IMR-90 (cell line): ENCODE results near the gene PTPN11. TPM values are rescaled to one million over a fixed set of nuclear protein-coding genes. Genes with fewer than 3 reads are reported as not detected.

Experiments used
- ATAC-seq: fragments of 200-7000 bp; cut with Tn5 transposase; 2 replicates; pipeline ENCODE4 v1.9.1; 2020; ENCODE audit warnings: low read depth, mild to moderate bottlenecking, moderate library complexity
- BruUV-seq: library from RNA; stranded (reverse); fragments of 400-500 nt; replicated peaks from 2 replicates; lab custom pipeline; 2021; lab: Mats Ljungman, UMichigan
- CTCF ChIA-PET: fragments of 300-600 bp; formaldehyde crosslinking; extraction: SDS; loops from one replicate; lab custom pipeline; 2021; ENCODE audit warnings: antibody characterized with exemption; lab: Yijun Ruan, JAX
- POLR2A ChIA-PET: fragments of 300-600 bp; sonication (Branson Sonifier 250); formaldehyde crosslinking; loops from one replicate; lab custom pipeline; 2022; ENCODE audit warnings: antibody characterized with exemption; ENCODE audit not compliant: unreplicated experiment; lab: Charles Lee
- DNase-seq: peaks from one replicate; pipeline ENCODE4 v3.0.0; 2013
- H2AFZ ChIP-seq: replicated peaks from 2 replicates; pipeline ENCODE3; 2013; ENCODE audit warnings: low read length, mild to moderate bottlenecking; ENCODE audit not compliant: poor library complexity
- H2AK5ac ChIP-seq: 2 replicates; pipeline ENCODE4 v1.6.1; 2013; ENCODE audit warnings: low read depth, low read length, inconsistent platforms
- H2AK9ac ChIP-seq: replicated peaks from 2 replicates; pipeline ENCODE3; 2013; ENCODE audit warnings: mild to moderate bottlenecking, low read depth, low read length, moderate library complexity; ENCODE audit not compliant: poor library complexity
- H2BK120ac ChIP-seq: 2 replicates; pipeline ENCODE4 v1.6.1; 2013; ENCODE audit warnings: low read depth, low read length, inconsistent platforms
- H2BK15ac ChIP-seq: 3 replicates; pipeline ENCODE4 v1.6.1; 2013; ENCODE audit warnings: low read depth, low read length, inconsistent platforms
- H2BK20ac ChIP-seq: 2 replicates; pipeline ENCODE4 v1.6.1; 2013; ENCODE audit warnings: low read depth, mild to moderate bottlenecking, inconsistent platforms, low read length, moderate library complexity
- H2BK5ac ChIP-seq: 2 replicates; pipeline ENCODE4 v1.6.1; 2013; ENCODE audit warnings: mild to moderate bottlenecking, low read depth, low read length, inconsistent platforms; ENCODE audit not compliant: poor library complexity, severe bottlenecking
- H3K14ac ChIP-seq: replicated peaks from 2 replicates; pipeline ENCODE4 v1.6.1; 2013; ENCODE audit warnings: low read depth, low read length, inconsistent platforms
- H3K18ac ChIP-seq: 2 replicates; pipeline ENCODE4 v1.6.1; 2013; ENCODE audit warnings: low read depth, low read length, control low read depth
- H3K23ac ChIP-seq: 2 replicates; pipeline ENCODE4 v1.6.1; 2013; ENCODE audit warnings: low read depth, low read length, inconsistent platforms
- H3K27ac ChIP-seq: 2 replicates; pipeline ENCODE4 v1.5.1; 2013; ENCODE audit warnings: mild to moderate bottlenecking, control low read depth, low read length; ENCODE audit not compliant: insufficient read depth
- H3K27me3 ChIP-seq: 2 replicates; pipeline ENCODE4 v1.6.1; 2013; ENCODE audit warnings: low read length; ENCODE audit not compliant: control insufficient read depth, insufficient read depth
- H3K36me3 ChIP-seq: 2 replicates; pipeline ENCODE4 v1.6.1; 2013; ENCODE audit warnings: low read length, mixed read lengths; ENCODE audit not compliant: control insufficient read depth, insufficient read depth
- H3K4ac ChIP-seq: 2 replicates; pipeline ENCODE4 v1.6.1; 2013; ENCODE audit warnings: low read depth, low read length, inconsistent platforms
- H3K4me1 ChIP-seq: 2 replicates; pipeline ENCODE4 v1.6.1; 2013; ENCODE audit warnings: low read length, mixed read lengths; ENCODE audit not compliant: control insufficient read depth, insufficient read depth
- H3K4me2 ChIP-seq: 2 replicates; pipeline ENCODE4 v1.6.1; 2013; ENCODE audit warnings: low read depth, mild to moderate bottlenecking, control low read depth, low read length, moderate library complexity
- H3K4me3 ChIP-seq: 2 replicates; pipeline ENCODE4 v1.5.1; 2013; ENCODE audit warnings: low read depth, mild to moderate bottlenecking, control low read depth, low read length, moderate library complexity; ENCODE audit not compliant: insufficient read depth
- H3K56ac ChIP-seq: 2 replicates; pipeline ENCODE4 v1.6.1; 2013; ENCODE audit warnings: low read length, inconsistent platforms; ENCODE audit not compliant: insufficient read depth; ENCODE audit errors: extremely low read depth
- H3K79me1 ChIP-seq, 2 experiments: 2 replicates each; pipeline ENCODE4 v1.6.1; 2013; ENCODE audit warnings: low read length in 2 of 2, inconsistent platforms in 1 of 2, low read depth in 1 of 2
- H3K9ac ChIP-seq: 2 replicates; pipeline ENCODE4 v1.6.1; 2013; ENCODE audit warnings: low read depth, low read length, control low read depth
- H3K9me1 ChIP-seq: 2 replicates; pipeline ENCODE4 v1.6.1; 2013; ENCODE audit warnings: low read length, inconsistent platforms; ENCODE audit not compliant: insufficient read depth
- H3K9me3 ChIP-seq: 2 replicates; pipeline ENCODE4 v1.6.1; 2013; ENCODE audit warnings: low read length; ENCODE audit not compliant: control insufficient read depth, insufficient read depth
- H4K20me1 ChIP-seq: 2 replicates; pipeline ENCODE4 v1.6.1; 2013; ENCODE audit warnings: low read length, inconsistent platforms; ENCODE audit not compliant: insufficient read depth
- H4K5ac ChIP-seq: 2 replicates; pipeline ENCODE4 v1.6.1; 2013; ENCODE audit warnings: mild to moderate bottlenecking, low read depth, low read length, control low read depth
- H4K8ac ChIP-seq, 2 experiments: 2 replicates each; pipeline ENCODE4 v1.6.1; 2013; ENCODE audit warnings: low read depth in 2 of 2, low read length in 2 of 2, control low read depth in 1 of 2, inconsistent platforms in 1 of 2
- H4K91ac ChIP-seq: 2 replicates; pipeline ENCODE4 v1.6.1; 2013; ENCODE audit warnings: low read depth, low read length, inconsistent platforms; ENCODE audit not compliant: insufficient read depth
- BHLHE40 ChIP-seq: fragments of 150-350 bp; IDR thresholded peaks from 2 replicates; pipeline ENCODE4 v1.6.1; 2016; ENCODE audit warnings: mild to moderate bottlenecking, low read depth, low read length
- CEBPB ChIP-seq: IDR thresholded peaks from 2 replicates; pipeline ENCODE4 v1.6.1; 2012; ENCODE audit warnings: low read depth, low read length, improper control_type of control experiment
- CHD1 ChIP-seq: IDR thresholded peaks from 2 replicates; pipeline ENCODE4 v1.6.1; 2012; ENCODE audit warnings: low read depth, low read length, improper control_type of control experiment
- ELK1 ChIP-seq: fragments of 150-350 bp; IDR thresholded peaks from 2 replicates; pipeline ENCODE4 v1.6.1; 2016; ENCODE audit warnings: low read depth, mild to moderate bottlenecking, low read length, moderate library complexity, borderline replicate concordance
- FOS ChIP-seq: fragments of 150-350 bp; IDR thresholded peaks from 2 replicates; pipeline ENCODE4 v1.6.1; 2016; ENCODE audit warnings: low read depth, low read length
- MAFK ChIP-seq: IDR thresholded peaks from 2 replicates; pipeline ENCODE4 v1.6.1; 2012; ENCODE audit warnings: low read depth, low read length, improper control_type of control experiment
- MAZ ChIP-seq: IDR thresholded peaks from 2 replicates; pipeline ENCODE4 v1.6.1; 2012; ENCODE audit warnings: low read depth, mild to moderate bottlenecking, low read length, improper control_type of control experiment, moderate library complexity, borderline replicate concordance
- NFE2L2 ChIP-seq: fragments of 150-350 bp; IDR thresholded peaks from 2 replicates; pipeline ENCODE4 v1.6.1; 2016; ENCODE audit warnings: low read depth, mild to moderate bottlenecking, low read length
- POLR2A ChIP-seq: IDR thresholded peaks from 2 replicates; pipeline ENCODE4 v1.6.1; 2012; ENCODE audit warnings: mild to moderate bottlenecking, low read depth, low read length
- RAD21 ChIP-seq: IDR thresholded peaks from 2 replicates; pipeline ENCODE4 v1.6.1; 2012; ENCODE audit warnings: low read length, improper control_type of control experiment
- RFX5 ChIP-seq: IDR thresholded peaks from 2 replicates; pipeline ENCODE4 v1.8.0; 2012; ENCODE audit warnings: low read depth, mild to moderate bottlenecking, low read length, moderate library complexity
- SMC3 ChIP-seq: fragments of 150-350 bp; IDR thresholded peaks from 2 replicates; pipeline ENCODE4 v1.6.1; 2016; ENCODE audit warnings: low read depth, mild to moderate bottlenecking, antibody characterized with exemption, low read length, moderate library complexity
- USF2 ChIP-seq: fragments of 150-350 bp; IDR thresholded peaks from 2 replicates; pipeline ENCODE4 v1.6.1; 2017; ENCODE audit warnings: mild to moderate bottlenecking, antibody characterized with exemption, low read length, low read depth
- WGBS, 2 experiments: methylation state at CpG; one replicate each; pipeline versions ENCODE4 v1.1.5 to v1.1.7; 2013; ENCODE audit warnings: missing lambda C conversion rate in 2 of 2; ENCODE audit not compliant: insufficient read length in 1 of 2; ENCODE audit errors: extremely low coverage in 2 of 2; 5-methylcytosine and 5-hydroxymethylcytosine counted together
- dilution Hi-C: fragments of 300-500 bp; cut with HindIII; formaldehyde crosslinking; loops from one replicate; pipeline ENCODE4 v1.14.3; 2018; ENCODE audit warnings: low sequenced_read_pairs; ENCODE audit not compliant: unreplicated experiment
- in situ Hi-C: fragments of 300-500 bp; cut with MboI; formaldehyde crosslinking; loops from 3 replicates; pipeline ENCODE4 v1.14.3; 2019; ENCODE audit warnings: low sequenced_read_pairs, inconsistent platforms, mixed read lengths
- intact Hi-C: fragments of 100-400 bp; cut with micrococcal nuclease; formaldehyde crosslinking; loops from 2 replicates; pipeline ENCODE4 v1.10.0; 2022
- polyA plus RNA-seq, 3 experiments: library from polyadenylated mRNA; depleted of rRNA; stranded (reverse); fragments of >200 nt; gene quantifications; 2 replicates each; pipeline ENCODE4 v1.2.3, GENCODE V29; 2012; ENCODE audit warnings: low replicate concordance in 1 of 3
- total RNA-seq: library from RNA; depleted of rRNA; stranded (reverse); fragments of >200 nt; gene quantifications from 2 replicates; pipeline ENCODE4 v1.2.3, GENCODE V29; 2012

Gene PTPN11
- total and polyA plus RNA-seq, 2 of the 4 experiments (the other 2 are of a cell fraction), result 52.9 to 135 TPM

GRCh38 chr12:112409906-112410244 is 8.9 kb upstream of the PTPN11 start:
- H3K23ac ChIP-seq, result no peak overlapping the region
- H3K56ac ChIP-seq, result no peak overlapping the region
- no peak overlapping the region for H3K9ac ChIP-seq
- peaks cover 30% of the 10 kb centered on the region for H4K20me1 ChIP-seq
- TF ChIP-seq CHD1 (no peak), RAD21 (no peak), FOS (no peak), CEBPB (no peak), BHLHE40 (no peak), MAZ (no peak), ELK1 (no peak), SMC3 (no peak), MAFK (no peak), USF2 (no peak), POLR2A (no peak), NFE2L2 (no peak), RFX5 (no peak)
- DNase-seq (no peak), ATAC-seq (no peak)
- no peaks in the 10 kb centered on the region; the same call in 1 of the 2 replicates for H3K9me1 ChIP-seq
- WGBS, 2 experiments, result 92% methylated on average over 5 of the region's 14 CpGs; no CpG with 5 or more reads in 1 of the 2 experiments
- dilution Hi-C loops, result no loop called here
- BruUV-seq, result no TSS peak
- no peak overlapping the region for H4K5ac ChIP-seq
- H2AK9ac ChIP-seq, result no peak overlapping the region
- peak overlapping the region; percentile 72 to 90; a peak in 3 of 4 replicates for H4K8ac ChIP-seq
- H2BK20ac ChIP-seq, result no peak overlapping the region
- H4K91ac ChIP-seq, result no peak overlapping the region
- H2BK5ac ChIP-seq, result no peak overlapping the region
- H3K4me2 ChIP-seq, result no peak overlapping the region
- H2BK15ac ChIP-seq, result no peak overlapping the region
- H3K36me3 ChIP-seq, result peaks cover 24% of the 10 kb centered on the region
- H3K14ac ChIP-seq, result no peak overlapping the region
- H3K4ac ChIP-seq, result no peak overlapping the region
- no peak overlapping the region for H3K18ac ChIP-seq
- in situ Hi-C loops, result no loop called here
- POLR2A ChIA-PET, result no interaction called here
- intact Hi-C loops, result no loop called here
- H2AFZ ChIP-seq, result peak overlapping the region; percentile 85
- H3K4me1 ChIP-seq, result no peaks in the 10 kb centered on the region; the same call in 1 of the 2 replicates
- H2BK120ac ChIP-seq, result no peak overlapping the region
- H3K79me1 ChIP-seq, result peaks cover 16 to 31% of the 10 kb centered on the region in 2 experiments
- no peak overlapping the region for H2AK5ac ChIP-seq
- CTCF ChIA-PET, result no interaction called here
- H3K9me3 ChIP-seq, result no peaks in the 10 kb centered on the region
- H3K27me3 ChIP-seq, result no peaks in the 10 kb centered on the region
- H3K4me3 ChIP-seq, result no peak overlapping the region
- H3K27ac ChIP-seq, result no peak overlapping the region
